H7 (cell line): Measurements from ENCODE around the gene SMAD4. TPM values are rescaled to one million over a fixed set of nuclear protein-coding genes. Genes with fewer than 3 reads are reported as not detected.
"Not testable (repeated sequence)": the region's sequence is repeated elsewhere in the genome, so short reads cannot be mapped to it uniquely, and the experiment has no call there.

Experiments
- DNase-seq: peaks from one replicate; pipeline ENCODE4 v3.0.0; 2012
- H3K27me3 ChIP-seq: 2 replicates; pipeline ENCODE4 v1.6.0; 2011; ENCODE audit warnings: mild to moderate bottlenecking, low read length; ENCODE audit not compliant: control insufficient read depth, insufficient read depth
- H3K36me3 ChIP-seq: replicated peaks from 2 replicates; pipeline ENCODE4 v1.5.1; 2011; ENCODE audit warnings: low read length; ENCODE audit not compliant: control insufficient read depth, insufficient read depth
- H3K4me3 ChIP-seq: 2 replicates; pipeline ENCODE4 v1.5.1; 2011; ENCODE audit warnings: low read depth, mild to moderate bottlenecking, control low read depth, low read length, moderate library complexity; ENCODE audit not compliant: insufficient read depth
- total RNA-seq: library from RNA; depleted of rRNA; stranded (reverse); fragments of >200 nt; shearing (Covaris generic); gene quantifications from 2 replicates; pipeline ENCODE4 v1.2.3, GENCODE V29; 2014

The SMAD4 gene
- total RNA-seq, 1 experiment from 2014 or later: 154 TPM

GRCh38 chr18:51070545-51070944 lies 40.5 kb downstream of the SMAD4 start:
- peaks cover 6% of the 10 kb centered on the region for H3K36me3 ChIP-seq
- no peak for DNase-seq
- no peak overlapping the region for H3K4me3 ChIP-seq
- H3K27me3 ChIP-seq: no peaks in the 10 kb centered on the region

- no peak for DNase-seq
- H3K36me3 ChIP-seq: peaks cover 3% of the 10 kb centered on the region
- no peak overlapping the region for H3K4me3 ChIP-seq
- no peaks in the 10 kb centered on the region for H3K27me3 ChIP-seq
Observed at GRCh38 chr18:51072586-51073313, 42.7 kb downstream of the SMAD4 start.

- Histone ChIP-seq H3K36me3 (peaks cover 6% of the 10 kb centered on the region), H3K4me3 (no peak overlapping the region), H3K27me3 (no peaks in the 10 kb centered on the region)
- DNase-seq: no peak
Observed at GRCh38 chr18:51074605-51075004, 44.6 kb downstream of the SMAD4 start.

GRCh38 chr18:51076503-51076902 lies 46.5 kb downstream of the SMAD4 start:
- peaks cover 9% of the 10 kb centered on the region for H3K36me3 ChIP-seq

GRCh38 chr18:51077217-51077616 lies 47.2 kb downstream of the SMAD4 start:
- H3K27me3 ChIP-seq: no peaks in the 10 kb centered on the region
- H3K4me3 ChIP-seq: no peak overlapping the region
- DNase-seq: no peak
- H3K36me3 ChIP-seq: peaks cover 9% of the 10 kb centered on the region

More at GRCh38 chr18:51076503-51076902, 46.5 kb downstream of the SMAD4 start:
- H3K4me3 ChIP-seq: no peak overlapping the region
- H3K27me3 ChIP-seq: no peaks in the 10 kb centered on the region
- no peak for DNase-seq

- Histone ChIP-seq H3K36me3 (peaks cover 9% of the 10 kb centered on the region), H3K4me3 (no peak overlapping the region), H3K27me3 (no peaks in the 10 kb centered on the region)
- no peak for DNase-seq
Observed at GRCh38 chr18:51078026-51078425, 48.0 kb downstream of the SMAD4 start.

GRCh38 chr18:51082571-51083267 lies 52.7 kb downstream of the SMAD4 start:
- H3K4me3 ChIP-seq: no peak overlapping the region
- H3K27me3 ChIP-seq: no peaks in the 10 kb centered on the region
- no peak for DNase-seq
- H3K36me3 ChIP-seq: peaks cover 8% of the 10 kb centered on the region

- Histone ChIP-seq H3K4me3 (no peak overlapping the region), H3K36me3 (peaks cover 4% of the 10 kb centered on the region)
- no peak for DNase-seq
Observed at GRCh38 chr18:51083398-51083797, 53.4 kb downstream of the SMAD4 start.

GRCh38 chr18:51088410-51088809 lies 58.4 kb downstream of the SMAD4 start:
- no peak overlapping the region for H3K4me3 ChIP-seq
- no peaks in the 10 kb centered on the region for H3K27me3 ChIP-seq
- peaks cover 2% of the 10 kb centered on the region for H3K36me3 ChIP-seq
- DNase-seq: no peak

More at GRCh38 chr18:51083398-51083797, 53.4 kb downstream of the SMAD4 start:
- no peaks in the 10 kb centered on the region for H3K27me3 ChIP-seq

- Histone ChIP-seq H3K27me3 (no peaks in the 10 kb centered on the region), H3K36me3 (peaks cover 2% of the 10 kb centered on the region; the same call in 1 of the 2 replicates)
- DNase-seq: no peak
Observed at GRCh38 chr18:51089691-51090090, 59.7 kb downstream of the SMAD4 start.

GRCh38 chr18:51091270-51091669 lies 61.3 kb downstream of the SMAD4 start:
- DNase-seq: no peak
- Histone ChIP-seq H3K4me3 (no peak overlapping the region), H3K27me3 (no peaks in the 10 kb centered on the region), H3K36me3 (no peaks in the 10 kb centered on the region)

More at GRCh38 chr18:51089691-51090090, 59.7 kb downstream of the SMAD4 start:
- no peak overlapping the region for H3K4me3 ChIP-seq

- H3K27me3 ChIP-seq: no peaks in the 10 kb centered on the region
- H3K36me3 ChIP-seq: no peaks in the 10 kb centered on the region
- DNase-seq: no peak
- no peak overlapping the region for H3K4me3 ChIP-seq
Observed at GRCh38 chr18:51092117-51092516, 62.1 kb downstream of the SMAD4 start.

- not testable (repeated sequence) for H3K4me3 ChIP-seq, H3K27me3 ChIP-seq, H3K36me3 ChIP-seq, DNase-seq
Observed at GRCh38 chr18:51092967-51093366, 63.0 kb downstream of the SMAD4 start.

- no peaks in the 10 kb centered on the region for H3K36me3 ChIP-seq
- H3K4me3 ChIP-seq: no peak overlapping the region
- no peaks in the 10 kb centered on the region for H3K27me3 ChIP-seq
Observed at GRCh38 chr18:51097021-51097822, 67.2 kb downstream of the SMAD4 start.

More at GRCh38 chr18:51097021-51097822, 67.2 kb downstream of the SMAD4 start:
- no peak for DNase-seq
